Esophagus muscularis mucosa (tissue), 4 donors: ENCODE results near the gene RNLS. TPM values are rescaled to one million over a fixed set of nuclear protein-coding genes. Genes with fewer than 3 reads are reported as not detected.

Source experiments
- DNase-seq: peaks from one replicate; pipeline ENCODE4 v3.0.0-alpha.2; 2017; ENCODE audit errors: extremely low spot score
- H3K27ac ChIP-seq, 4 donors: fragments of 200-600 bp; sonication (generic); replicated peaks in 1 of 4; 1 replicate in 3 of 4; 2 replicates in 1 of 4; pipeline ENCODE4 v1.5.1; 2016 to 2019; ENCODE audit warnings: mild to moderate bottlenecking in 1 of 4
- H3K27me3 ChIP-seq, 4 donors: fragments of 200-600 bp; sonication (generic); one replicate each; pipeline versions ENCODE4 v1.5.1 to v1.6.0; 2016 to 2019
- H3K36me3 ChIP-seq, 4 donors: fragments of 200-600 bp; sonication (generic); one replicate each; pipeline ENCODE4 v1.5.1; 2016 to 2019
- H3K4me1 ChIP-seq, 4 donors: fragments of 200-600 bp; sonication (generic); one replicate each; pipeline ENCODE4 v1.5.1; 2016 to 2019
- H3K4me3 ChIP-seq, 4 donors: fragments of 200-600 bp; sonication (generic); 1 replicate in 2 of 4; 2 replicates in 2 of 4; pipeline ENCODE4 v1.5.1; 2016 to 2019; ENCODE audit warnings: mild to moderate bottlenecking in 4 of 4, moderate library complexity in 1 of 4
- H3K9me3 ChIP-seq, 4 donors: fragments of 200-600 bp; sonication (generic); 1 replicate in 3 of 4; 2 replicates in 1 of 4; pipeline ENCODE4 v1.5.1; 2016 to 2019
- CTCF ChIP-seq, 3 experiments: fragments of 200-600 bp in 2 of 3; fragments of 450-650 bp in 1 of 3; sonication (generic) in 2 of 3; IDR thresholded peaks; one replicate each; pipeline ENCODE4 v1.5.1; 2017 to 2019; ENCODE audit warnings: antibody characterized with exemption in 3 of 3, mild to moderate bottlenecking in 2 of 3, moderate library complexity in 1 of 3
- EP300 ChIP-seq: sonication (generic); formaldehyde crosslinking; IDR thresholded peaks from one replicate; pipeline ENCODE4 v1.6.1; 2017; ENCODE audit warnings: antibody characterized with exemption
- POLR2A ChIP-seq: fragments of 450-650 bp; IDR thresholded peaks from one replicate; pipeline ENCODE4 v1.6.1; 2017; ENCODE audit warnings: antibody characterized with exemption, moderate library complexity, mild to moderate bottlenecking, low read depth
- POLR2AphosphoS5 ChIP-seq, 2 donors: sonication (generic); formaldehyde crosslinking; IDR thresholded peaks; one replicate each; pipeline ENCODE4 v1.6.1; 2017; ENCODE audit warnings: antibody characterized with exemption in 2 of 2
- WGBS: methylation state at CpG from one replicate; pipeline ENCODE4 v1.1.5; 2018; 5-methylcytosine and 5-hydroxymethylcytosine counted together
- intact Hi-C: fragments of 100-400 bp; cut with DNase I; formaldehyde crosslinking; loops from one replicate; pipeline ENCODE4 v1.15.1; 2023
- total RNA-seq, 4 donors: library from RNA; depleted of rRNA; stranded (reverse); fragments of >200 nt; gene quantifications; one replicate each; pipeline versions ENCODE4 v1.1.0 to v1.2.1, GENCODE V29; 2016

Gene RNLS
- total RNA-seq, 4 donors from 2014 or later: 6.7 to 12.9 (median 10.9) TPM

DNA sequence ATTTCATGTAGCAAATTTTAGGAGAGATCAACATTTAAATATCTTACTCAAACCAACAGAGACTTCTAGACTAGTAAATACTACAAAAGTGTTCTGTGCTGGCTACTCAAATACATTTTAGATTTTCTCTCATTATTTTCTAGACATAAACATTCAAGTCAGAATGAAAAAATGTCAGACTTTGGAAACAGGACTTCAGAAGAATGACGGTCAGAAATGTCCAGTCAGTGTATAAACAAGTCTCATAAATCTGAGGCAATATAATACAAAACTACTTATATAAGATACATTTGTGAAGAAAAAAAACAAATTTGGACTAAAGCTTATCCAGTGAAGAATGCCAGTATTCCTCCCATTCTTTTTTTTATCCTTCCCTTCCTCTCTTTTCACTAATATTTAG, 25.9 kb downstream of the RNLS start:
- intact Hi-C loops: no loop called here
- TF ChIP-seq POLR2AphosphoS5 (IDR thresholded peaks at IDR 0.05) (no peak), CTCF (IDR thresholded peaks at IDR 0.05) (no peak), POLR2A (no peak), EP300 (no peak)
- WGBS: 74% methylated on average over 1 of the region's 1 CpG
- H3K4me3 ChIP-seq: no peak overlapping the region
- H3K4me1 ChIP-seq: no peaks in the 10 kb centered on the region
- H3K9me3 ChIP-seq: no peaks in the 10 kb centered on the region
- H3K36me3 ChIP-seq: no peaks in the 10 kb centered on the region
- H3K27ac ChIP-seq: no peak overlapping the region
- no peak for DNase-seq
- no peaks in the 10 kb centered on the region for H3K27me3 ChIP-seq

DNA sequence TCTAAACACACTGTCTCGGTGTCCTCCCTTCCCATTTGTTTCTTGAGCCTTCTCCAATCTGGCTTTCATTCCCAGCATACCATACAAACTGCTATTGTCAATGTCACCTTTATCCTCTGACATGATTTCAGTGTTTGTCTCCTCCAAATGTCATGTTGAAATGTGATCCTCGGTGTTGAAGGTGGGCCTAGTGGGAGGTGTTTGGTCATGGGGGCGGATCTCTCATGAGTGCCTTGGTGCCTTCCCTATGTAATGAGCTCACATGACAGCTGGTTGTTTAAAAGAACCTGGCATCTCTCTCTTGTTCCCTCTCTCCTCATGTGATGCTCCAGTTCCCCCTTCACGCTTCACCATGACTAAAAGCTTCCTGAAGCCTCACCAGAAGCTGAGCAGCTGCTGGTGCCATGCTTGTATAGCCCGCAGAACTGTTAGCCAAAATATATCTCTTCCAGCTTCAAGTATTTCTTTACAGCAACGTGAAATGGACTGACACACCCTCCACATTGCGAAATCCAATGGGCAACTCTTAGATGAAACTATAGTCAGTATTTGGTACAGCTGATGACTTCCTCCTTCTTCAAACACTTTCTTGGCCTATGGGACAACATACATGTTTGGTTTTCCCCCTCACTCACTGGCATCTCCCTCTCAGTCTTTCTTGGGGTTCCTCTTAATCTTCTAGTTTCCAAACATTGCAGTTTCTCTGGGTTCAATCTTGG, 27.8 kb downstream of the RNLS start:
- no peaks in the 10 kb centered on the region for H3K4me1 ChIP-seq
- no peak overlapping the region for H3K27ac ChIP-seq
- intact Hi-C loops: no loop called here
- no peak overlapping the region for H3K4me3 ChIP-seq
- TF ChIP-seq POLR2A (no peak), EP300 (no peak), CTCF (IDR thresholded peaks at IDR 0.05) (no peak), POLR2AphosphoS5 (IDR thresholded peaks at IDR 0.05) (no peak)
- H3K36me3 ChIP-seq: no peaks in the 10 kb centered on the region
- no peak for DNase-seq
- no peaks in the 10 kb centered on the region for H3K9me3 ChIP-seq
- no peaks in the 10 kb centered on the region for H3K27me3 ChIP-seq
- 83% methylated on average over 7 of the region's 7 CpGs for WGBS

DNA sequence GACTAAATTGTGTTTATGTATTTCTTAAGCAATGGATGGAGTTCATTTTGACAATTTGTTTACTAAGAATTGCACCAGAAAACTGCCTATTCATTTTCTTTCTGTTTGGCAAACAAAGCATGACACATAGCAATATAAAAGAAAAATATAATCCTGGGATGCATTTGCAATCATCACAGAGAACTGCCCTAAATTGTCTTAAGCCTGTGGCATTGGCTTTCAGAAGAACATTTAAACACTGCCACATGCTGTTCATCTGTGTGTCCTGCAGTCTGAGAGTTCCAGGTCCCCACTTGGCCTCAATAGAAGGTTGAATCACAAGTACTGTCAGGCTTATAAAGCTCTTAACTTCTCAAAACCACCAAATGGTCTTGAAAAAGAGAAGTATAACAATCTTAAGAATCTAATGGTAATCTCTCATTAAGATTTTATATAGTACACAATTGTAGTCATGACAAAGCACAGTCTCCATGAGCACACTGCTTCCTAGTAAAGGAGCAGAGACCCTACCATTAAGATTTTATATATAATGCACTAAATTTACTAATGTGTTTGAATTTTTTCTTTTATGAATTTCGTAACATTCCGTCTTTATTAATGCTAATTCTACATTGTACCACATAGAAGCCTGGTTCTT, 29.9 kb downstream of the RNLS start:
- no peak for DNase-seq
- WGBS: 73% methylated on average over 2 of the region's 2 CpGs
- no peaks in the 10 kb centered on the region for H3K27me3 ChIP-seq
- TF ChIP-seq POLR2AphosphoS5 (IDR thresholded peaks at IDR 0.05) (no peak), POLR2A (no peak), EP300 (no peak), CTCF (IDR thresholded peaks at IDR 0.05) (peak; percentile 74 to 79 (median 79))
- intact Hi-C loops: loop anchor here (5.0 kb wide), 2 partner anchors 151 to 701 kb away; no protein-coding TSS in a partner anchor
- no peaks in the 10 kb centered on the region for H3K9me3 ChIP-seq
- H3K27ac ChIP-seq: no peak overlapping the region
- no peaks in the 10 kb centered on the region for H3K4me1 ChIP-seq
- no peak overlapping the region for H3K4me3 ChIP-seq
- no peaks in the 10 kb centered on the region for H3K36me3 ChIP-seq

DNA sequence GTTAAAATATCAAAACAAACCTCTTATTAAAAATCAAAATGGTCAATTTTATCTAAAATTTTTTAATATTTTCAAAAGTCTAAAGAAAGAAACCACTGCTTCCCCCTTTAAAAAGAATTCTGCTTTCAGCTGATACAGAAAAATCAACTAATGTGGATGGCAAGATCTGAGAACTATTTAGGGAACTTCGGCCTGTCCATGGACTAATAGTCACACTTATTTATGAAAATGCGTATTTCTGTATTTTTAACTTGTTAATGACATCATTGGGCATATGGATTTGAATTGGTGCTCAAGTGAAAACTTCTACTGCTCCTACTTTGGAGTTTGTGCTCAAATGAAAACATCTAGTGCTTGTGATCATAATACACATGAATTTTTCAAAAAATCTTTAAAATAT, 31.9 kb downstream of the RNLS start:
- H3K36me3 ChIP-seq: no peaks in the 10 kb centered on the region
- TF ChIP-seq POLR2A (no peak), CTCF (IDR thresholded peaks at IDR 0.05) (no peak)
- DNase-seq: no peak
- no peak overlapping the region for H3K4me3 ChIP-seq
- no peak overlapping the region for H3K27ac ChIP-seq
- H3K4me1 ChIP-seq: no peaks in the 10 kb centered on the region
- WGBS: 87% methylated on average over 2 of the region's 2 CpGs
- intact Hi-C loops: loop anchor here (5.0 kb wide), 2 partner anchors 149 to 699 kb away; no protein-coding TSS in a partner anchor
- H3K9me3 ChIP-seq: no peaks in the 10 kb centered on the region
- no peaks in the 10 kb centered on the region for H3K27me3 ChIP-seq
